GM13976 (cell line): Measurements from ENCODE around the gene CHRND.

Experiments
- DNase-seq: peaks from one replicate; pipeline ENCODE4 v3.0.0; 2012; ENCODE audit warnings: low spot score
- in situ Hi-C: fragments of 300-500 bp; cut with MboI; formaldehyde crosslinking; loops from one replicate; pipeline ENCODE4 v1.12.0; 2022; ENCODE audit warnings: low sequenced_read_pairs, mixed read lengths, inconsistent platforms; ENCODE audit not compliant: unreplicated experiment
- TF ChIP-seq, protein P1 (sequence below): IDR thresholded peaks from 2 replicates; pipeline ENCODE4 v1.5.1; 2012; ENCODE audit warnings: borderline replicate concordance, mild to moderate bottlenecking; ENCODE audit not compliant: insufficient read depth; ENCODE audit errors: extremely low read depth, missing control alignments, control extremely low read depth

The CHRND gene

GRCh38 chr2:232525199-232525598 is 761 bp upstream of the CHRND start:
- DNase-seq = no peak
- TF ChIP-seq, protein P1, sequence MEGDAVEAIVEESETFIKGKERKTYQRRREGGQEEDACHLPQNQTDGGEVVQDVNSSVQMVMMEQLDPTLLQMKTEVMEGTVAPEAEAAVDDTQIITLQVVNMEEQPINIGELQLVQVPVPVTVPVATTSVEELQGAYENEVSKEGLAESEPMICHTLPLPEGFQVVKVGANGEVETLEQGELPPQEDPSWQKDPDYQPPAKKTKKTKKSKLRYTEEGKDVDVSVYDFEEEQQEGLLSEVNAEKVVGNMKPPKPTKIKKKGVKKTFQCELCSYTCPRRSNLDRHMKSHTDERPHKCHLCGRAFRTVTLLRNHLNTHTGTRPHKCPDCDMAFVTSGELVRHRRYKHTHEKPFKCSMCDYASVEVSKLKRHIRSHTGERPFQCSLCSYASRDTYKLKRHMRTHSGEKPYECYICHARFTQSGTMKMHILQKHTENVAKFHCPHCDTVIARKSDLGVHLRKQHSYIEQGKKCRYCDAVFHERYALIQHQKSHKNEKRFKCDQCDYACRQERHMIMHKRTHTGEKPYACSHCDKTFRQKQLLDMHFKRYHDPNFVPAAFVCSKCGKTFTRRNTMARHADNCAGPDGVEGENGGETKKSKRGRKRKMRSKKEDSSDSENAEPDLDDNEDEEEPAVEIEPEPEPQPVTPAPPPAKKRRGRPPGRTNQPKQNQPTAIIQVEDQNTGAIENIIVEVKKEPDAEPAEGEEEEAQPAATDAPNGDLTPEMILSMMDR = no peak
- in situ Hi-C loops = no loop called here

- no peak for DNase-seq
- in situ Hi-C loops = no loop called here
- TF ChIP-seq, protein P1 = no peak
These were observed 497 bp downstream of the CHRND start for GRCh38 chr2:232526372-232526941.

- TF ChIP-seq, protein P1 = no peak
- no peak for DNase-seq
- in situ Hi-C loops = no loop called here
These were observed 2.0 kb downstream of the CHRND start for GRCh38 chr2:232527905-232528470.

- DNase-seq = no peak
- TF ChIP-seq, protein P1 = no peak
- in situ Hi-C loops = no loop called here
These were observed 2.9 kb downstream of the CHRND start for GRCh38 chr2:232528746-232529460.

GRCh38 chr2:232529806-232530547 is 4.0 kb downstream of the CHRND start:
- in situ Hi-C loops = no loop called here
- TF ChIP-seq, protein P1 = no peak
- DNase-seq = no peak

DNA sequence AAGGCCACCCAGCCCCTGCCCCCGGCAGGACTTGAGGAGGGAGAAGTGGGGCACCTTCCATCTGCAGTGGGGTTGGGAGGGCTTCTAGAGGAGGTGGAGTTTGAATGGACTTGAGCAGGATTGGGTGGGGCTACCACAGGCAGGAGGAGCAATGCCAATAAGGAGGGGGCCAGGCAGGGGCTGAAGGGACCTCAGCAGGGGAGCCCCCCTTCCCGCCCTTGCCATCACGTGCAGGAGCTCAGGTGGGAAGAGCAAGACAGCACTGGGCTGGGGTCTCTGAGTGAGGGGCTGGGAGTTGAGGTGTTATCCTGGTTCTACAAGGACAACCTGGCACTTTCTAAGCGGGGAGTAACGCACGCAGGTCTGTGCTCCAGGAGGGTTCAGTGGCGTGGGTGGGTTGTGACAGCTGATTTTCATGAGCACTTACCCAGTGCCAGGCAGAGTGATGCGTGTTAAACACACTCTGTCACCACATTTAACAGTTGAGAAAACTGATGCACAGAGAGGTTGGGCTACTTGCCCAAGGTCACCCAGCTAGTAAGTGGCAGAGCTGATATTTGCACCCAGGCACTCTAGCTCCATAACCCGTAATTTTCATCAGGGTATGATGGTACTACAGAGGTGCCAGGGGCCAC is 4.8 kb downstream of the CHRND start:
- in situ Hi-C loops = no loop called here

More for the DNA sequence above, 4.8 kb downstream of the CHRND start:
- TF ChIP-seq, protein P1 = no peak
- DNase-seq = no peak
